CD14-positive monocyte (primary cell): Measurements from ENCODE around the gene CD74. TPM values are rescaled to one million over a fixed set of nuclear protein-coding genes. Genes with fewer than 3 reads are reported as not detected.

Source experiments
- DNase-seq, 3 donors: peaks; one replicate each; pipeline ENCODE4 v3.0.0-alpha.2; 2011 to 2022
- H2AFZ ChIP-seq: 2 replicates; pipeline ENCODE4 v1.6.0; 2012; ENCODE audit warnings: mild to moderate bottlenecking, low read depth, low read length, inconsistent platforms; ENCODE audit not compliant: insufficient read depth, poor library complexity, severe bottlenecking
- H3K27ac ChIP-seq, 2 donors: 1 replicate in 1 of 2; 2 replicates in 1 of 2; pipeline ENCODE4 v1.5.1; 2012 to 2013; ENCODE audit warnings: low read length in 2 of 2, control low read depth in 1 of 2, inconsistent platforms in 1 of 2, low read depth in 1 of 2, mild to moderate bottlenecking in 1 of 2
- H3K27me3 ChIP-seq, 2 donors: one replicate each; pipeline versions ENCODE4 v1.6.0 to v1.6.1; 2011 to 2013; ENCODE audit warnings: low read length in 2 of 2; ENCODE audit not compliant: control insufficient read depth in 2 of 2, insufficient read depth in 2 of 2
- H3K36me3 ChIP-seq, 2 donors: replicated peaks in 1 of 2; 1 replicate in 1 of 2; 2 replicates in 1 of 2; pipeline versions ENCODE4 v1.5.1 to v1.6.1; 2012 to 2013; ENCODE audit warnings: low read length in 2 of 2, control low read depth in 1 of 2, inconsistent platforms in 1 of 2, mild to moderate bottlenecking in 1 of 2; ENCODE audit not compliant: insufficient read depth in 2 of 2, control insufficient read depth in 1 of 2
- H3K4me1 ChIP-seq, 2 donors: 1 replicate in 1 of 2; 2 replicates in 1 of 2; pipeline versions ENCODE4 v1.5.1 to v1.6.1; 2012 to 2013; ENCODE audit warnings: low read length in 2 of 2, control low read depth in 1 of 2, inconsistent platforms in 1 of 2, mild to moderate bottlenecking in 1 of 2, moderate library complexity in 1 of 2; ENCODE audit not compliant: insufficient read depth in 2 of 2, control insufficient read depth in 1 of 2
- H3K4me2 ChIP-seq: replicated peaks from 2 replicates; pipeline ENCODE3; 2012; ENCODE audit warnings: low read length, moderate library complexity, mild to moderate bottlenecking; ENCODE audit not compliant: poor library complexity, severe bottlenecking; ENCODE audit errors: extremely low read depth
- H3K4me3 ChIP-seq, 3 experiments: fragments of 200-600 bp in 1 of 3; sonication (generic) in 1 of 3; replicated peaks in 1 of 3; 1 replicate in 2 of 3; 2 replicates in 1 of 3; pipeline ENCODE4 v1.5.1; 2011 to 2013; ENCODE audit warnings: low read length in 3 of 3, mild to moderate bottlenecking in 3 of 3, control low read depth in 2 of 3, low read depth in 2 of 3, inconsistent platforms in 1 of 3, moderate library complexity in 1 of 3
- H3K79me2 ChIP-seq: 2 replicates; pipeline ENCODE4 v1.6.0; 2012; ENCODE audit warnings: mild to moderate bottlenecking, control low read depth, inconsistent platforms, low read length, moderate library complexity; ENCODE audit not compliant: insufficient read depth
- H3K9ac ChIP-seq: 2 replicates; pipeline ENCODE4 v1.6.0; 2017; ENCODE audit warnings: low read length, mild to moderate bottlenecking; ENCODE audit not compliant: insufficient read depth, poor library complexity, severe bottlenecking
- H3K9me3 ChIP-seq, 2 donors: replicated peaks in 1 of 2; 1 replicate in 1 of 2; 2 replicates in 1 of 2; pipeline versions ENCODE4 v1.5.1 to v1.6.1; 2012 to 2013; ENCODE audit warnings: low read length in 2 of 2, control low read depth in 1 of 2; ENCODE audit not compliant: control insufficient read depth in 1 of 2, insufficient read depth in 1 of 2
- H4K20me1 ChIP-seq: 2 replicates; pipeline ENCODE4 v1.6.0; 2012; ENCODE audit warnings: mild to moderate bottlenecking, low read length, control low read depth, moderate library complexity; ENCODE audit not compliant: insufficient read depth
- H3K27ac Mint-ChIP-seq, 7 donors: one replicate each; pipeline ENCODE4 v1.8.0; 2020; ENCODE audit warnings: mild to moderate bottlenecking in 7 of 7, mixed read lengths in 7 of 7, moderate library complexity in 6 of 7, inconsistent platforms in 2 of 7
- H3K27me3 Mint-ChIP-seq, 3 donors: one replicate each; pipeline ENCODE4 v1.8.0; 2021 to 2022; ENCODE audit warnings: low read depth in 3 of 3, mild to moderate bottlenecking in 3 of 3, mixed read lengths in 3 of 3, moderate library complexity in 3 of 3, inconsistent platforms in 1 of 3
- H3K36me3 Mint-ChIP-seq, 2 donors: one replicate each; pipeline ENCODE4 v1.8.0; 2020; ENCODE audit warnings: mixed read lengths in 2 of 2, inconsistent platforms in 1 of 2, mild to moderate bottlenecking in 1 of 2
- H3K4me1 Mint-ChIP-seq: one replicate; pipeline ENCODE4 v1.8.0; 2020; ENCODE audit warnings: mild to moderate bottlenecking, mixed read lengths
- H3K4me3 Mint-ChIP-seq, 2 donors: one replicate each; pipeline ENCODE4 v1.8.0; 2020; ENCODE audit warnings: mild to moderate bottlenecking in 2 of 2, mixed read lengths in 2 of 2, moderate library complexity in 1 of 2
- H3K9me3 Mint-ChIP-seq, 7 donors: one replicate each; pipeline ENCODE4 v1.8.0; 2020 to 2022; ENCODE audit warnings: mixed read lengths in 7 of 7, mild to moderate bottlenecking in 6 of 7, moderate library complexity in 6 of 7, inconsistent platforms in 2 of 7
- CTCF ChIP-seq: fragments of 200-600 bp; IDR thresholded peaks from one replicate; pipeline ENCODE4 v1.8.0; 2022; ENCODE audit warnings: antibody characterized with exemption, mild to moderate bottlenecking
- WGBS: methylation state at CpG from one replicate; pipeline ENCODE4 v1.1.5; 2013; ENCODE audit warnings: missing lambda C conversion rate; ENCODE audit not compliant: insufficient coverage; 5-methylcytosine and 5-hydroxymethylcytosine counted together
- intact Hi-C, 2 donors: fragments of 100-400 bp; cut with micrococcal nuclease; formaldehyde crosslinking; loops; one replicate each; pipeline versions ENCODE4 v1.15.0 to v1.15.1; 2023
- polyA plus RNA-seq, 3 donors: library from polyadenylated mRNA; depleted of rRNA in 1 of 3; unstranded in 2 of 3; stranded (reverse) in 1 of 3; fragments of 300-500 nt in 2 of 3; fragments of >200 nt in 1 of 3; fragmentation: Illumina TruSeq in 2 of 3; gene quantifications; 1 replicate in 2 of 3; 2 replicates in 1 of 3; pipeline ENCODE4 v1.2.3, GENCODE V29; 2012 to 2021

CD74 gene
- polyA plus RNA-seq, 3 donors: 3,498 to 7,550 (median 4,939) TPM

DNA sequence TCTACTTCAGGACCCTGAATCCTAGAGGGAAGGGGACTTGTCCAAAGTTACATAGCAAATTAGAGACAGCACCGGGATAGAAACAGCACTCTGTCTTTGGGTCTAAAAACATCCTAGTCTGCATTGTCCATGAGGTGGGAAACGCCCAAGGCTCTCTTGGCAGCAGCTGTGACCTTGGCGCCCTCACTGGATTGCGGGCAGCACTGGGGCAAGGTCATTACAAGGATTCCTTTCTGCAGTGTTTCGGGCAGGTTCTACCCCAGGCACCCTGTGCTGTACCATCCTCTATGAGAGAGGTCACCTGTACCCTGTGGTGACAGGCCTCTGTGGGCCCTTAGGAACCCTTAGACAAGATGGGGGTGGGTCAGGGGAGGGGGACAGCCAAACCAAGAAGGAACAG lies 8.6 kb downstream of the CD74 start:
- Mint-ChIP-seq H3K9me3 (no peaks in the 10 kb centered on the region), H3K27me3 (peaks cover 0 to 7% (median 0%) of the 10 kb centered on the region in 3 donors), H3K4me3 (no peak overlapping the region), H3K4me1 (peaks cover 32% of the 10 kb centered on the region), H3K27ac (peak overlapping the region in 5 of 7 donors; percentile 8 to 79 (median 30)), H3K36me3 (peaks cover 85 to 99% of the 10 kb centered on the region in 2 donors)
- TF ChIP-seq CTCF: no peak
- intact Hi-C loops: loop anchor here in 1 of 2 donors (5.0 kb wide), 1 partner anchor 38 kb away; no protein-coding TSS in a partner anchor
- 100% methylated on average over 1 of the region's 5 CpGs for WGBS
- no peak for DNase-seq
- Histone ChIP-seq H3K9ac (no peak overlapping the region), H3K27ac (peak overlapping the region; percentile 11 to 59), H3K4me2 (no peak overlapping the region), H3K4me3 (no peak overlapping the region), H3K79me2 (peaks cover 52% of the 10 kb centered on the region), H3K27me3 (no peaks in the 10 kb centered on the region), H2AFZ (no peak overlapping the region), H3K4me1 (peaks cover 22 to 33% of the 10 kb centered on the region in 2 donors), H4K20me1 (peaks cover 100% of the 10 kb centered on the region), H3K9me3 (no peaks in the 10 kb centered on the region), H3K36me3 (peaks cover 92 to 100% of the 10 kb centered on the region in 2 donors)

DNA sequence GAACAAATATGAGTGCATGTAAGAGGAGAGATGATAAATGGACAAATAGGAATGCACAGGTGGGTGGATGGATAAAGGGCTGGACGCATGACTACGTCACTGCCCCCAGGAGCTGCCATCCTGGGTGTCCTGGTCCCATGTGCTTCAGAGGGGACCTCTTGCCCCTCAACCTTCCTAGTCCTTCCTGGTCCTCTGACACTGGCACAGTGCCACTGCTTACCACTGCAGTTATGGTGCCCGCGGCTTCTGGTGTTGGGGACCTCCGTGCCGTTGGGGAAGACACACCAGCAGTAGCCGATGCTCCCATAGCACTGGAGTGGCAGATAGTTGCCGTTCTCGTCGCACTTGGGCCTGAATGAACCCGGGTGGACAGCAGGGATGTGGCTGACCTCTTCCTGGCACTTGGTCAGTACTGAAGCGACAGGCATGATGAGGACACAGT lies 9.8 kb downstream of the CD74 start:
- H3K27me3 Mint-ChIP-seq: peaks cover 0 to 2% (median 0%) of the 10 kb centered on the region in 3 donors
- H3K9me3 Mint-ChIP-seq: no peaks in the 10 kb centered on the region
- no peak overlapping the region for H3K4me3 Mint-ChIP-seq
- peak overlapping the region; percentile 37 to 50 for H3K27ac ChIP-seq
- H3K9me3 ChIP-seq: no peaks in the 10 kb centered on the region
- TF ChIP-seq CTCF: no peak
- intact Hi-C loops: loop anchor here in 1 of 2 donors (5.0 kb wide), 1 partner anchor 39 kb away; no protein-coding TSS in a partner anchor
- DNase-seq: peak in 1 of 3 donors; percentile 13
- no peak overlapping the region for H3K4me3 ChIP-seq
- 95% methylated on average over 10 of the region's 12 CpGs for WGBS
- peaks cover 40% of the 10 kb centered on the region for H3K79me2 ChIP-seq
- H3K4me1 ChIP-seq: peaks cover 10 to 21% of the 10 kb centered on the region in 2 donors
- no peak overlapping the region for H2AFZ ChIP-seq
- no peak overlapping the region for H3K9ac ChIP-seq
- peak overlapping the region; percentile 26 to 90 (median 80) for H3K27ac Mint-ChIP-seq
- peaks cover 100% of the 10 kb centered on the region for H4K20me1 ChIP-seq
- peaks cover 82 to 98% of the 10 kb centered on the region in 2 donors for H3K36me3 Mint-ChIP-seq
- H3K36me3 ChIP-seq: peaks cover 87 to 93% of the 10 kb centered on the region in 2 donors
- no peaks in the 10 kb centered on the region for H3K27me3 ChIP-seq
- no peak overlapping the region for H3K4me2 ChIP-seq
- H3K4me1 Mint-ChIP-seq: peaks cover 21% of the 10 kb centered on the region
